Neural progenitor cell (in vitro differentiated cells): ENCODE measurements around the gene PDIA6. TPM values are rescaled to one million over a fixed set of nuclear protein-coding genes. Genes with fewer than 3 reads are reported as not detected.

Source experiments
- DNase-seq: peaks from one replicate; pipeline ENCODE4 v3.0.0-alpha.2; 2016; ENCODE audit warnings: low spot score
- H2AFZ ChIP-seq: fragments of 200-600 bp; sonication (generic); replicated peaks from 2 replicates; pipeline ENCODE4 v1.6.1; 2016; ENCODE audit warnings: antibody characterized with exemption
- H3F3A ChIP-seq: fragments of 200-600 bp; sonication (generic); 2 replicates; pipeline ENCODE4 v1.6.1; 2016; ENCODE audit warnings: antibody characterized with exemption, low read depth
- H3K27ac ChIP-seq: fragments of 200-600 bp; sonication (generic); 2 replicates; pipeline ENCODE4 v1.5.1; 2016; ENCODE audit warnings: mild to moderate bottlenecking
- H3K27me3 ChIP-seq: fragments of 200-600 bp; sonication (generic); 2 replicates; pipeline ENCODE4 v1.6.1; 2016; ENCODE audit warnings: mild to moderate bottlenecking, moderate library complexity
- H3K36me3 ChIP-seq: fragments of 200-600 bp; sonication (generic); 2 replicates; pipeline ENCODE4 v1.5.1; 2016
- H3K4me1 ChIP-seq: fragments of 200-600 bp; sonication (generic); 2 replicates; pipeline ENCODE4 v1.6.1; 2016; ENCODE audit warnings: mixed run types
- H3K4me2 ChIP-seq: fragments of 200-600 bp; sonication (generic); 2 replicates; pipeline ENCODE4 v1.6.1; 2016
- H3K4me3 ChIP-seq: fragments of 200-600 bp; sonication (generic); 2 replicates; pipeline ENCODE4 v1.5.1; 2016
- H3K79me2 ChIP-seq: fragments of 200-600 bp; sonication (generic); 2 replicates; pipeline ENCODE4 v1.6.1; 2016; ENCODE audit warnings: low read depth
- H3K9ac ChIP-seq: fragments of 200-600 bp; sonication (generic); 2 replicates; pipeline ENCODE4 v1.6.1; 2016
- H3K9me3 ChIP-seq: fragments of 200-600 bp; sonication (generic); 2 replicates; pipeline ENCODE4 v1.5.1; 2016; ENCODE audit warnings: low read depth
- H4K20me1 ChIP-seq: fragments of 200-600 bp; sonication (generic); 2 replicates; pipeline ENCODE4 v1.6.1; 2016; ENCODE audit warnings: low read depth
- H3K27ac Mint-ChIP-seq: 3 replicates; pipeline ENCODE4 v1.8.0; 2021; ENCODE audit warnings: mixed read lengths
- H3K27me3 Mint-ChIP-seq: 2 replicates; pipeline ENCODE4 v1.8.0; 2022; ENCODE audit warnings: low read depth, mild to moderate bottlenecking, inconsistent platforms, moderate library complexity, mixed read lengths; ENCODE audit not compliant: insufficient read depth
- H3K36me3 Mint-ChIP-seq: 3 replicates; pipeline ENCODE4 v1.8.0; 2021; ENCODE audit warnings: mixed read lengths
- H3K4me1 Mint-ChIP-seq: 3 replicates; pipeline ENCODE4 v1.8.0; 2021; ENCODE audit warnings: mixed read lengths
- H3K4me3 Mint-ChIP-seq: 3 replicates; pipeline ENCODE4 v1.8.0; 2021; ENCODE audit warnings: mild to moderate bottlenecking, moderate library complexity, mixed read lengths
- H3K9me3 Mint-ChIP-seq: 3 replicates; pipeline ENCODE4 v1.8.0; 2020; ENCODE audit warnings: mixed read lengths
- CTCF ChIP-seq: fragments of 200-600 bp; sonication (generic); IDR thresholded peaks from 2 replicates; pipeline ENCODE4 v1.5.1; 2017; ENCODE audit warnings: antibody characterized with exemption, mild to moderate bottlenecking
- EZH2 ChIP-seq: fragments of 200-600 bp; sonication (generic); IDR thresholded peaks from 2 replicates; pipeline ENCODE4 v1.6.1; 2017; ENCODE audit warnings: antibody characterized with exemption, mild to moderate bottlenecking, moderate library complexity
- EZH2phosphoT487 ChIP-seq: fragments of 200-600 bp; sonication (generic); IDR thresholded peaks from 2 replicates; pipeline ENCODE4 v1.6.1; 2017; ENCODE audit warnings: antibody characterized with exemption
- total RNA-seq: library from RNA; depleted of rRNA; stranded (reverse); fragments of >200 nt; gene quantifications from 2 replicates; pipeline ENCODE4 v1.2.3, GENCODE V29; 2015; ENCODE audit warnings: low replicate concordance

Gene PDIA6
- total RNA-seq, 1 donor from 2014 or later = 381 TPM

DNA sequence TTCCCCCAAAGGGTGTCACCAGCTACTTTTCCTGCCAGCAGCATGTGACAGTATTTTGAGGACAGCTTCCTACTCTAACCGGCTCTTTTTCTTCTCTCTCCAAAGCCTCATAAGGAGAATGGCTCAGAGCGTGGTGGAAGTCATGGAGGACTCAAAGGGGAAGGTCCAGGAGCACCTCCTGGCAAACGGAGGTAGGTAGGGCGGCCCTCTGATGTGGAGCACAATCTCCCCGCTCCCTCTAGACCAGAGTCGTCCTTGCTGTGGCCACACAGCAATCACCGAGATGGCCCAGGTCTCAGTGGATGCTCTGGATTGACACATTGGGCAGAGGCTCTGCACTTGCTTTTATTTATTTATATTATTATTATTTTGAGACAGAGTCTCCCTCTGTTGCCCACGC, 58.7 kb downstream of the PDIA6 start:
- H3K27ac ChIP-seq = no peak overlapping the region
- no peaks in the 10 kb centered on the region for H3K36me3 ChIP-seq
- H2AFZ ChIP-seq = no peak overlapping the region
- no peak for TF ChIP-seq EZH2
- TF ChIP-seq EZH2phosphoT487 = no peak
- TF ChIP-seq CTCF = no peak
- H3K9ac ChIP-seq = no peak overlapping the region
- no peak for DNase-seq
- Mint-ChIP-seq H3K4me3 (no peak overlapping the region), H3K27me3 (peaks cover 15% of the 10 kb centered on the region), H3K36me3 (no peaks in the 10 kb centered on the region), H3K27ac (no peak overlapping the region), H3K9me3 (no peaks in the 10 kb centered on the region), H3K4me1 (peaks cover 3% of the 10 kb centered on the region)
- no peaks in the 10 kb centered on the region for H3F3A ChIP-seq
- no peaks in the 10 kb centered on the region for H3K4me1 ChIP-seq
- H3K4me2 ChIP-seq = no peak overlapping the region
- H3K27me3 ChIP-seq = no peaks in the 10 kb centered on the region
- H4K20me1 ChIP-seq = no peaks in the 10 kb centered on the region
- H3K9me3 ChIP-seq = no peaks in the 10 kb centered on the region
- no peak overlapping the region for H3K4me3 ChIP-seq
- no peaks in the 10 kb centered on the region for H3K79me2 ChIP-seq

DNA sequence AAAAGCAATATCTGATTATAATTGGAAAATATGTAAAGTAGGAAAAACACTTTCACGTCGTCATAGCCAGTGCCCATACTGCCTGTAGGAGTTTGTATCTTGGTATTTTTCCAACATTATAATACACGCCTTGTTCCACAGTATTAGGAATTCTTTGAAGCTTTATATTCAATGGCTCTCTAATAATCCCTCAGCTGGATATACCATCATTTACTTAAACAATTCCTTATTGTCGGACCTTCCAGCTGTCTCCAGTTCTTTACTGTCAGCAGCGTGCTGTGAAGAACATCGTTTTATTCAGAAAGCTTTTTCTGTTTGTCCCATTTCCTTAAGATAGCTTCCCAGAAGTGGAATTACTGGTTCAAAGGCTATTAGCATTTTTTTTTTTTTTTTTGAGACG, 59.4 kb downstream of the PDIA6 start:
- no peak overlapping the region for H3K27ac Mint-ChIP-seq
- Histone ChIP-seq H4K20me1 (no peaks in the 10 kb centered on the region), H3F3A (no peaks in the 10 kb centered on the region), H3K36me3 (no peaks in the 10 kb centered on the region), H2AFZ (no peak overlapping the region), H3K27me3 (no peaks in the 10 kb centered on the region), H3K27ac (no peak overlapping the region), H3K4me3 (no peak overlapping the region), H3K79me2 (no peaks in the 10 kb centered on the region), H3K4me2 (no peak overlapping the region), H3K9ac (no peak overlapping the region), H3K9me3 (no peaks in the 10 kb centered on the region), H3K4me1 (no peaks in the 10 kb centered on the region)
- no peaks in the 10 kb centered on the region for H3K36me3 Mint-ChIP-seq
- H3K4me3 Mint-ChIP-seq = no peak overlapping the region
- no peak for DNase-seq
- no peaks in the 10 kb centered on the region for H3K9me3 Mint-ChIP-seq
- no peaks in the 10 kb centered on the region for H3K4me1 Mint-ChIP-seq
- peaks cover 15% of the 10 kb centered on the region for H3K27me3 Mint-ChIP-seq
- TF ChIP-seq EZH2 (no peak), CTCF (no peak), EZH2phosphoT487 (no peak)

- Histone ChIP-seq H3K4me1 (no peaks in the 10 kb centered on the region), H3K36me3 (no peaks in the 10 kb centered on the region), H3K27ac (no peak overlapping the region), H3K9ac (no peak overlapping the region), H3F3A (no peaks in the 10 kb centered on the region), H3K27me3 (no peaks in the 10 kb centered on the region), H2AFZ (no peak overlapping the region), H3K9me3 (no peaks in the 10 kb centered on the region), H3K79me2 (no peaks in the 10 kb centered on the region), H3K4me2 (no peak overlapping the region), H3K4me3 (no peak overlapping the region), H4K20me1 (no peaks in the 10 kb centered on the region)
- Mint-ChIP-seq H3K36me3 (no peaks in the 10 kb centered on the region), H3K9me3 (no peaks in the 10 kb centered on the region), H3K27me3 (peaks cover 15% of the 10 kb centered on the region), H3K27ac (no peak overlapping the region), H3K4me3 (no peak overlapping the region), H3K4me1 (no peaks in the 10 kb centered on the region)
- DNase-seq = no peak
- TF ChIP-seq EZH2 (no peak), EZH2phosphoT487 (no peak), CTCF (no peak)
These were observed 60.3 kb downstream of the PDIA6 start for GRCh38 chr2:10752236-10752635.
